ENCODE measurements around the gene ZNF853. TPM values are rescaled to one million over a fixed set of nuclear protein-coding genes. Genes with fewer than 3 reads are reported as not detected.

The ZNF853 gene
- total RNA-seq: 0.11 and 2.4 TPM in 2 replicates

DNA sequence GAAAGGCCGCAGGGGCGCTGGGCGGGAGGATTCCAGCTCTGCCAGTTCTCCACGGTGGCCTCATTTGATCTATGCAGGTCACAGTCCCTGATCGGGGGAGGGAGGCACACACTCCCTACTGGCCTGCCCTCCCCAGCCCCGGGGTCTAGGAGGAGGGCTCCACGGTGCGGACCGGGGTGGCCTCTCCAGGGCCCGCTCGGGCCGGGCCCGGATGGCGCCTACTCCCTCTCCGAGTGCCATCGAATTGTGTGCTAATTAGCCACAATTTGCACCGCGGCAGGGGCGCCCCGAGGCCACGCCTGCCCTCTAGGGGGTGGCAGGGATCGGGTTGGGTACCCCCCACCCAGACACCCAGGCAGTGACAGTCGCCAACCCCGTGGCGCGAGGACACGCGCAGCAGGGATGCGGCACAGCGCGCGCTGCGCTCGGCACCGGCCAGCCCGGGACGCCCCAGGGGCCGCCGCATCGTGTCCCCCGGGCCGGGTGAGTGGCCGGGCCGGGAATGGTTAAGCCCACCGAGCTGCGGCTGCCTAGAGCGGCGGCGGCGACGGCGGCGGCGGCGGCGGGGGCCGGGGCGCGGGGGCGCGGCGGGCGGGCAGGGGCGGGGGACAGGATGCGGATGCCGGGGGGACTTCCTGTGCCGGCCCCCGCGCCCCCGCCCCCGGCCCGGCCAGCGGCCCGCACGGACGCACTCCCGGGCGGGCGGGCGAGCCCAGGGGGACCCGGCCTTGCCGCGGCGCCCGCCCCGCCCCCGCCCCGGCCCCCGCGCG is at the start of gene ZNF853:
Gene ZNF853 (plus strand): TSS at position 658 of the 770 bp plus-strand sequence. CDS start 565 bp downstream, outside the sequence.

GRCh38 chr7:6577369-6578113 is 37.9 kb upstream of the ZNF853 start, which contains the start of gene ZDHHC4:
TSS of gene ZDHHC4 (plus strand) at chr7:6577454. CDS start at chr7:6580562, 3,108 bp downstream.

DNA sequence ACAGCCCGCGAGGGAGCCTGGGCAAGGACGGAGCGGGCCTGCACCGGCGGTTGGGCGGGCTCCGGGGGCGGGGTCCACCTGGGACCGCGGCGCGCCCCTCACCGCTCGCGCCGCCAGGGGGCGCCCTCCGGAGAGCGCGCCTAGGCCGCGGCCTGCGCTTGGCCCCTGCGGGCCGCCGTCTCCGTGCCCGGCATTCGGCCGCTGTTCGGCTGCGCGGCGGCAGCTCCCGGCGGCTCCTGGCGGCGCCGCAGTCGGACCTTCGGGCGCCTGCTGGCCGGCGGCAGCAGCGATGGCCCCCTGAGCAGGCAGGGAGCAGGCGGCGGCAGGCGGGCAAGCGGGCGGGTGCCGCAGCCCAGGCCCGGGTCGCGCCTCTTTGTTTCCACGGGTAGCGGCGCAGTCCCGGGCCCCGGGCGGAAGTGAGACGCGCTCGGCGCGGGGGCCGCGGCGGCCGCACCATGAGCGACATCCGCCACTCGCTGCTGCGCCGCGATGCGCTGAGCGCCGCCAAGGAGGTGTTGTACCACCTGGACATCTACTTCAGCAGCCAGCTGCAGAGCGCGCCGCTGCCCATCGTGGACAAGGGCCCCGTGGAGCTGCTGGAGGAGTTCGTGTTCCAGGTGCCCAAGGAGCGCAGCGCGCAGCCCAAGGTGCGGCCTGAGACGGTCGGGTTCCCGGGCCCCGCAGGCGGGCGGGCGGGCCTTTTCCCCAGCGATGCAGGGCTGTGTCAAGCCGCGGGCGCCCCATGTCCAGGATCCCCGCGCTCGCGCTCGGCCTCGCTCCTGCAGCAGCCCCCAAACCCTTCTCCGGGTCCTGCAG is 25.4 kb upstream of the ZNF853 start, which contains the start of gene INTS15:
Gene INTS15 (plus strand): TSS at position 193 of the 816 bp plus-strand sequence. CDS start 263 bp downstream, at position 456.

GRCh38 chr7:6636741-6637543 is 21.5 kb downstream of the ZNF853 start, which contains the start of gene ZNF316:
TSS of gene ZNF316 (plus strand) at chr7:6637318. CDS start at chr7:6642410, 5,092 bp downstream.

Other genes with a start within 250 kb of the ZNF853 start
- 140 and 172 TPM in 2 replicates for gene RAC1, start 241.1 kb upstream of the ZNF853 start, total RNA-seq
- gene DAGLB, start 167.7 kb upstream of the ZNF853 start, total RNA-seq: 9.3 and 19.4 TPM in 2 replicates
- gene KDELR2, start 131.5 kb upstream of the ZNF853 start, total RNA-seq: 106 and 120 TPM in 2 replicates
- 0.16 TPM in 1 of 2 replicates, not detected in the other for gene GRID2IP, start 64.1 kb upstream of the ZNF853 start, total RNA-seq
- gene ZDHHC4, start 38.2 kb upstream of the ZNF853 start, total RNA-seq: 40.4 and 55.2 TPM in 2 replicates
- 17.7 and 24.5 TPM in 2 replicates for gene INTS15, start 25.6 kb upstream of the ZNF853 start, total RNA-seq
- gene ZNF316, start 21.7 kb downstream of the ZNF853 start, total RNA-seq: 11.5 and 12.4 TPM in 2 replicates
- gene ZNF12, start 91.3 kb downstream of the ZNF853 start, total RNA-seq: 6.4 and 7.0 TPM in 2 replicates
- gene RSPH10B2, start 138.5 kb downstream of the ZNF853 start, total RNA-seq: 0.19 TPM in 1 of 2 replicates, not detected in the other
- 15.9 and 30.5 TPM in 2 replicates for gene CCZ1B, start 210.7 kb downstream of the ZNF853 start, total RNA-seq

Measured in hair follicular keratinocyte (primary cell).